Bronchial epithelial cell (primary cell): ENCODE results near the gene TLL1. TPM values are rescaled to one million over a fixed set of nuclear protein-coding genes. Genes with fewer than 3 reads are reported as not detected.
A peak's percentile ranks its signal among the peaks of the same experiment; 100 is the strongest.

ENCODE experiments used
- DNase-seq: peaks from one replicate; pipeline ENCODE4 v3.0.0-alpha.2; 2010; ENCODE audit warnings: low read depth
- FAIRE-seq: peaks from 2 replicates; lab custom pipeline; 2011; peaks lifted over from hg19 to GRCh38; lab: Jason Lieb, UNC
- H3K27me3 ChIP-seq: 2 replicates; pipeline ENCODE4 v1.5.1; 2011; ENCODE audit warnings: low read length; ENCODE audit not compliant: control insufficient read depth, insufficient read depth
- H3K36me3 ChIP-seq: 2 replicates; pipeline ENCODE4 v1.5.1; 2011; ENCODE audit warnings: low read length; ENCODE audit not compliant: control insufficient read depth, insufficient read depth
- H3K4me3 ChIP-seq: 2 replicates; pipeline ENCODE4 v1.5.1; 2011; ENCODE audit warnings: mild to moderate bottlenecking, low read depth, low read length, control low read depth
- CTCF ChIP-seq: IDR thresholded peaks from 2 replicates; pipeline ENCODE4 v1.5.1; 2011; ENCODE audit warnings: mild to moderate bottlenecking, moderate library complexity, low read length, control low read depth, inconsistent platforms; ENCODE audit not compliant: insufficient read depth, severe bottlenecking
- total RNA-seq: library from RNA; depleted of rRNA; stranded (reverse); fragments of >200 nt; gene quantifications from 2 replicates; pipeline ENCODE4 v1.2.1, GENCODE V29; 2014

Gene TLL1
- total RNA-seq, 1 donor from 2014 or later: 0.53 TPM

GRCh38 chr4:165926307-165926706, 53.3 kb downstream of the TLL1 start:
- Histone ChIP-seq H3K27me3 (no peaks in the 10 kb centered on the region), H3K36me3 (no peaks in the 10 kb centered on the region), H3K4me3 (no peak overlapping the region)
- DNase-seq (no peak), FAIRE-seq (no peak)
- TF ChIP-seq CTCF: no peak

DNA sequence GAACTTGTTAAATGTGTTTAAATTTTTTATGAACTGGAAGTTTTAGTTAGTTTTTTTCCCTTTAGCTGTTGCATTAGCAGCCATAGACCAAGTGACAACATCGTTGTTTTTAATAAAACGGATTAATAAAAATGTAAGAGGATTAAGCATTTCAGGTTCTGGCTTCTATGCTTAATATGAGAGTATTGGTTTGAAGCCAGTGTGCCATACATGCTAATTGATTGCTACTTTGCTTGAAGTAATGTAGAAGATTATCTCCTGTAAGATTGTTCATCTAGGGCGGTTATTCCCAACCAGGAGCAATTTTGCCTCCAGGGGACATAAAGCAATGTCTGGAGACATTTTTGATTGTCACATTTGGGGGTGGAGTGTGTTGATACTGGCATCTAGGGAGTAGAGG, 54.3 kb downstream of the TLL1 start:
- Histone ChIP-seq H3K27me3 (no peaks in the 10 kb centered on the region), H3K4me3 (no peak overlapping the region), H3K36me3 (no peaks in the 10 kb centered on the region)
- no peak for TF ChIP-seq CTCF
- DNase-seq: no peak
- FAIRE-seq: no peak

- no peak for TF ChIP-seq CTCF
- DNase-seq (no peak), FAIRE-seq (no peak)
- Histone ChIP-seq H3K27me3 (no peaks in the 10 kb centered on the region), H3K36me3 (no peaks in the 10 kb centered on the region), H3K4me3 (no peak overlapping the region)
These were observed 54.8 kb downstream of the TLL1 start for GRCh38 chr4:165927815-165928214.

DNA sequence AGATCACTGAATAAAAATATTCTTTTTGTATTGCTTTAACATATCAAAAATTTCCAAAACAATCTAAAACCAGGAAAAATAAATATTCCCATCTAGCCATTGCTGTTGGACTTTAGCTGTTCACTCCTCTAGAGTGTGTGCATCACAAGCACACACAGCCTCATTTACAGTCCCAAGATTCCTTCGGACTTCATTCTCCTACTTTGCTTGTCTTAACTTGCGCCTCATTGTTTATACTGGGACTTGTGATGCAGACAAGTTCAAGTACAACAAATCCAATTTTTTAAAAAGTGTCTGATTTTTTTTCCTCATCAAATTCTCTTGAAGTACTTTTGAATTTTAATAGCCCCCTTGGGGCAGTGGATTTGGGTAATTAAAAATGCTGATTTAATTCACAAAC, 55.6 kb downstream of the TLL1 start:
- TF ChIP-seq CTCF: no peak
- no peak overlapping the region for H3K4me3 ChIP-seq
- FAIRE-seq (no peak), DNase-seq (peak; percentile 48)
- no peaks in the 10 kb centered on the region for H3K36me3 ChIP-seq
- no peaks in the 10 kb centered on the region for H3K27me3 ChIP-seq

- no peak for TF ChIP-seq CTCF
- Histone ChIP-seq H3K4me3 (no peak overlapping the region), H3K27me3 (no peaks in the 10 kb centered on the region), H3K36me3 (no peaks in the 10 kb centered on the region)
- no peak for FAIRE-seq
- no peak for DNase-seq
These were observed 56.6 kb downstream of the TLL1 start for GRCh38 chr4:165929662-165930061.

GRCh38 chr4:165931741-165932140, 58.7 kb downstream of the TLL1 start:
- FAIRE-seq: no peak
- no peak for TF ChIP-seq CTCF
- DNase-seq: no peak

More at GRCh38 chr4:165931741-165932140, 58.7 kb downstream of the TLL1 start:
- Histone ChIP-seq H3K4me3 (no peak overlapping the region), H3K27me3 (no peaks in the 10 kb centered on the region), H3K36me3 (no peaks in the 10 kb centered on the region)
